ENCODE measurements around the gene ABCG2. TPM values are rescaled to one million over a fixed set of nuclear protein-coding genes. Genes with fewer than 3 reads are reported as not detected.

The ABCG2 gene
- total and polyA plus RNA-seq, 12 donors: 0.22 to 10.5 (median 3.6) TPM

- H3K36me3 ChIP-seq: no peaks in the 10 kb centered on the region
These were observed 71.4 kb downstream of the ABCG2 start for GRCh38 chr4:88087004-88087403.

DNA sequence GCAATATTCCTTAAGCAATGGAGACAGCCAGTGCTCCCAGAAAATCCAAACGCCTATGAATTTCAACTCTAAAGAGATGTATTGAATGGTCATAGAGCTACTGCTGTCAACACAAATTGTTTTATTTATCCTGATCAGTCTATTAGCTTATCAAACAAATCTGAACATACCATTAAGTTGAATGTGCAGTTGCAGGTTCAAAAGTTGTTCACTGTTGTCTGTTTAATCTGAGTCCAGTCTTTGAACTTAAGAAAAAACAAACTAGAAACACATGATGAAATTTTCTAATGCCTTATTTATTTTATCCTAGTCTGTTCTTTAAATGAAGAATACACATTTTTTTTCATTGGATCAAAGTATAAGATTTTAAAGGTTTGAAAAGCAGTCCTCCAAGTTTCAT lies 77.8 kb downstream of the ABCG2 start:
- 90 to 94% methylated on average over 1 of the region's 1 CpG for WGBS, 2 donors
- intact Hi-C loops (cut with DNase I): no loop called here
- TF ChIP-seq, protein P1, sequence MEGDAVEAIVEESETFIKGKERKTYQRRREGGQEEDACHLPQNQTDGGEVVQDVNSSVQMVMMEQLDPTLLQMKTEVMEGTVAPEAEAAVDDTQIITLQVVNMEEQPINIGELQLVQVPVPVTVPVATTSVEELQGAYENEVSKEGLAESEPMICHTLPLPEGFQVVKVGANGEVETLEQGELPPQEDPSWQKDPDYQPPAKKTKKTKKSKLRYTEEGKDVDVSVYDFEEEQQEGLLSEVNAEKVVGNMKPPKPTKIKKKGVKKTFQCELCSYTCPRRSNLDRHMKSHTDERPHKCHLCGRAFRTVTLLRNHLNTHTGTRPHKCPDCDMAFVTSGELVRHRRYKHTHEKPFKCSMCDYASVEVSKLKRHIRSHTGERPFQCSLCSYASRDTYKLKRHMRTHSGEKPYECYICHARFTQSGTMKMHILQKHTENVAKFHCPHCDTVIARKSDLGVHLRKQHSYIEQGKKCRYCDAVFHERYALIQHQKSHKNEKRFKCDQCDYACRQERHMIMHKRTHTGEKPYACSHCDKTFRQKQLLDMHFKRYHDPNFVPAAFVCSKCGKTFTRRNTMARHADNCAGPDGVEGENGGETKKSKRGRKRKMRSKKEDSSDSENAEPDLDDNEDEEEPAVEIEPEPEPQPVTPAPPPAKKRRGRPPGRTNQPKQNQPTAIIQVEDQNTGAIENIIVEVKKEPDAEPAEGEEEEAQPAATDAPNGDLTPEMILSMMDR (IDR thresholded peaks at IDR 0.05): no peak
- Histone ChIP-seq H3K36me3 (peaks cover 0 to 36% (median 16%) of the 10 kb centered on the region in 9 donors), H3K9me3 (no peaks in the 10 kb centered on the region), H3K27ac (no peak overlapping the region), H3K4me1 (no peaks in the 10 kb centered on the region), H3K4me3 (no peak overlapping the region), H3K27me3 (no peaks in the 10 kb centered on the region)
- no peak for DNase-seq
- no peak for ATAC-seq

More at GRCh38 chr4:88087004-88087403, 71.4 kb downstream of the ABCG2 start:
- no peaks in the 10 kb centered on the region for H3K9me3 ChIP-seq
- WGBS, 2 donors: 94 to 100% methylated on average over 1 of the region's 1 CpG
- TF ChIP-seq, protein P1 (IDR thresholded peaks at IDR 0.05): no peak
- H3K4me3 ChIP-seq: no peak overlapping the region
- H3K4me1 ChIP-seq: peaks cover 0 to 13% (median 8%) of the 10 kb centered on the region in 9 donors
- ATAC-seq (no peak), DNase-seq (no peak)
- H3K27ac ChIP-seq: no peak overlapping the region
- H3K27me3 ChIP-seq: no peaks in the 10 kb centered on the region
- intact Hi-C loops (cut with DNase I): no loop called here

GRCh38 chr4:88078579-88078978 lies 79.9 kb downstream of the ABCG2 start:
- ATAC-seq (no peak), DNase-seq (no peak)
- Histone ChIP-seq H3K36me3 (peaks cover 0 to 57% (median 18%) of the 10 kb centered on the region in 9 donors), H3K4me3 (no peak overlapping the region), H3K9me3 (no peaks in the 10 kb centered on the region), H3K4me1 (no peaks in the 10 kb centered on the region), H3K27me3 (no peaks in the 10 kb centered on the region), H3K27ac (no peak overlapping the region)
- 99 to 100% methylated on average over 2 of the region's 2 CpGs for WGBS, 2 donors
- intact Hi-C loops (cut with DNase I): no loop called here
- TF ChIP-seq, protein P1 (IDR thresholded peaks at IDR 0.05): no peak

GRCh38 chr4:88077911-88078524 lies 80.4 kb downstream of the ABCG2 start:
- no peak for DNase-seq
- Histone ChIP-seq H3K4me1 (no peaks in the 10 kb centered on the region), H3K27me3 (no peaks in the 10 kb centered on the region), H3K27ac (no peak overlapping the region), H3K4me3 (no peak overlapping the region), H3K9me3 (no peaks in the 10 kb centered on the region), H3K36me3 (peaks cover 0 to 62% (median 18%) of the 10 kb centered on the region in 9 donors)
- intact Hi-C loops (cut with DNase I): no loop called here
- 90 to 91% methylated on average over 7 of the region's 7 CpGs for WGBS, 2 donors
- TF ChIP-seq, protein P1 (IDR thresholded peaks at IDR 0.05): no peak
- peak in 2 of 8 donors; percentile 29 to 63 for ATAC-seq
